ENCODE measurements around the gene NUDT13. TPM values are rescaled to one million over a fixed set of nuclear protein-coding genes. Genes with fewer than 3 reads are reported as not detected.

NUDT13 gene
- 2.2 TPM for total RNA-seq

GRCh38 chr10:73110345-73110849 lies at the start of gene NUDT13:
Gene NUDT13, plus strand, starts transcription at chr10:73110455. Its CDS starts 3,911 bp downstream, at chr10:73114366.
- ATAC-seq: peak; percentile 99
- peak; percentile 76 for DNase-seq (ENCODE audit: low spot score)
- intact Hi-C loops (cut with DNase I): no loop called here

DNA sequence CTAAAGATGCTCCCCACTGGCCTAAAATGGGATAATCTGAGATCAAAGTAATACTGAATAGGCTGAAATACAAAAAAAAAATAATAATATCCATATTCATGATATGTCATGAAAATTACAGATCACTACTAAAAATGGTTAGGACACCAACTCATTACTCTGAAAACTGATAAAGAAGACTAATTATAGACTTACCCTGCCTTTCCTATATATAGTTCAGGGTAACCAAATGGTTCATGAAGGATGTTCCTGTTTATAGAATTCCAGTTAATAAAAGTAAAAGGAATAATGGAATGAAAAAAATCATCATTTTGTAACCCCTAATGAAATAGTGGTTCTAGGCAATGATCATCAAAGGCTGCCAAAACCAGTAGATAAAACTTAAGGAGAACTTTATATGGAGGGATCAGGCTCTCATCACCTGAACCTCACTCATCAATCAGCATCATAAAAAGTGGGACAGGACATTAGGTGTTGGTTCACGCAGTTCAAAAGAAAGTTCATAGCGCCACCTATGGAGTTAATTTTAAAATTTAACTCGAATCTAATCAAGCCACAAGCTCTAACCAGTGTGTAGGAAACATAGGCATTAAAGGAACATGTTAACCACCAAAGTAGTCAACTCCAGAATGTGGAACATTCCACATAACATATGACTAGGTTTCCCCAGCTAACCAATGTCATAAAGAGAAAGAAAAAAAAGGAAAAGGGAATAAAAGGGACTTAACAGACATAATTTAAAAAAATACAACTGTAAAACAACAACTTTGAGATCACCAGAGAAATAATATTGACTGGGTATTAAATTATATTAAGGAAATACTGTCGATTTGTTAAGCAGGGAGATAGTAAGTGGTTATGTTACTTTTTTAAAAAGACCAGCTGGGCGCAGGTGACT lies 49.3 kb upstream of the NUDT13 start:
- ATAC-seq: peak; percentile 45
- intact Hi-C loops (cut with DNase I): no loop called here
- DNase-seq (ENCODE audit: low spot score): no peak

DNA sequence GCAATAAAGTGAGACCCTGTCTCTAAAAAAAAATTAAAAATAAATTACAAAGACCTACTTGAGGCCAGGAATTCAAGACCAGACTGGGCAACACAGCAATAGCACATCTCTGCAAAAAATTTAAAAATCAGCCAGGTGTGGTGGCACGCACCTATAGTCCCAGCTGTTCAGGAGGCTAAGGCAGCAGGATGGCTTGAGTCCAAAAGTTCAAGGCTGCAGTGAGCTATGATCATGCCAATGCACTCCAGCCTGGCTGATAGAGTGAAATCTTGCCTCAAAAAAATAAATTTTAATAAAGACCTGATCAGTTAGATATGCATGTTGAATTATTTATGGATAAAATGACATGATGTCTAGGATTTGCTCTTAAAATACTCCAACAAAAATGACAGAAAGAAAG lies 48.5 kb upstream of the NUDT13 start:
- intact Hi-C loops (cut with DNase I): no loop called here

GRCh38 chr10:73065441-73065840 lies 44.8 kb upstream of the NUDT13 start:
- intact Hi-C loops (cut with DNase I): no loop called here
- no peak for DNase-seq (ENCODE audit: low spot score)
- no peak for ATAC-seq

More for the DNA sequence above, 48.5 kb upstream of the NUDT13 start:
- DNase-seq (ENCODE audit: low spot score) (no peak), ATAC-seq (no peak)

DNA sequence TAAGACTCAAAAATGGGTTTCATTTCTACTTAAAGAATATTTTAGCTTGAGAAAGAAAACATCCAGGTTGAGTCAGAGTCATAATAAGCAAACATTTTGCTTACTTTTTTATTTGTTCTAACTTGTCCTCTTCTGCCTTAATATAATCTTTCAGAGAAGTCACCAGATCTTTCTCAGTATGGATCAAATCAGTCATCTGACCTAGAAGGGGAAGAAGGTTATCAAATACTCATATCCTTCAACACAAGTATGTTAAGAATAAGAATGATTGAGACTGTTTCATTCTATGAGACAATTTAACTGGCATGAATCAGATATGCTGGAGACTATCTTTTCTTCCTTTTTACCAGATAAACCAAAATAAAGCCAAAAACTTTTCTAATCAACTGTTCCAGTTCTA lies 36.6 kb upstream of the NUDT13 start:
- intact Hi-C loops (cut with DNase I): no loop called here
- no peak for ATAC-seq
- DNase-seq (ENCODE audit: low spot score): no peak

DNA sequence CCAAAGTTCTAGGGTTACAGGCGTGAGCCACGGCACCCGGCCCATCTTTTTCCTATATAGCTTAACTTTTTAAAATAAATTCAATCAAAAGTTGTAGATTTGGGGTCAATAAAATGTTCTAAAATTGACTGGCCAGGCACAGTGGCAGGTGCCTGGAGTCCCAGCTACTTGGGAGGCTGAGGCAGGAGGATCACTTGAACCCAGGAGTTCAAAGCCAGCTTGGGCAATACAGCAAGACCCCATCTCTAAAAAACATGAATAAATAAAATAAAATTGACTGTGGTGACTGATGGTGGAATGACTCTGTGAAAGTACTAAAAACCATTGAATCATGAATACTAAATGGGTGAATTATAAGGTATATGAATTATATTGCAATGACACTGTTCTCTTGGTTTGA lies 34.4 kb upstream of the NUDT13 start:
- intact Hi-C loops (cut with DNase I): no loop called here
- DNase-seq (ENCODE audit: low spot score) (no peak), ATAC-seq (no peak)

DNA sequence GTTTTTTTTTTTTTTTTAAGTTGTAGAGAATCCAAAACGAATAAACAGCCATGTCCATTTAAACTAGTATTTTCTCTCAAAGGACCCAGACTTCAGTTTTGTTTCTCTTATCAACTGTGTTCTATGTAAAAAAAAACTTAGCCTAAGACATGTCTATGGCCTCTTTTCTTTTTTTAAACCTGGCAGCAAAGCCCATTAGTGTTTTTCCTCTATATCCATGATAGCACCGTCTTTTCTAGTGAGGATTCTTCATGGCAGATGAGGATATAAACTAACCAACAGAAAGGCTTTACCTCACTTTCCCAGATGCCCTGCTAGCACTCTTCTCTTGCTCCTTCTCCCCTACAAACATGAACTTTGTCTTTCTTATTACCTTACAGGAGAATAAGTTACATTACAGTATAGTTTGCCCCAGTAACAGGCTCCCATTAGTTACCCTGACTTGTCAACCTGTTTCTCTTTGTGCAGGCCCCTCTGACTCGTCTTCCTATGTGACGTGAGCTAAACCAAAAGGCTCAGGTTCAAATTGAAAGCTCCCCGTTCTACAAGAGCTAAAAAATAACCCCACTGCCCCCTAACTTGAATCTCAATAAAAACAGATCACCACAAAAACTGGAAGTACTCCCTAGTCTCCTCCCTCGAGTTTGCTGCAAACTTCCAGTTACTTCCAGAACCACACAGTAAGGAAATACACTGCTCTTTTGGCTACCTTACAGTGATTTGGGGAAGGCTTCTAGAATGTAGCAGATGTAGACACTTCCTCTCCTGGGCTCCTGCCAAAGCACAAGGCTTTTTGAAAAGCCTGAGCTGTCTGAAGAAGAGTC lies 33.7 kb upstream of the NUDT13 start:
- intact Hi-C loops (cut with DNase I): no loop called here
- DNase-seq (ENCODE audit: low spot score) (peak; percentile 80), ATAC-seq (peak; percentile 92)

DNA sequence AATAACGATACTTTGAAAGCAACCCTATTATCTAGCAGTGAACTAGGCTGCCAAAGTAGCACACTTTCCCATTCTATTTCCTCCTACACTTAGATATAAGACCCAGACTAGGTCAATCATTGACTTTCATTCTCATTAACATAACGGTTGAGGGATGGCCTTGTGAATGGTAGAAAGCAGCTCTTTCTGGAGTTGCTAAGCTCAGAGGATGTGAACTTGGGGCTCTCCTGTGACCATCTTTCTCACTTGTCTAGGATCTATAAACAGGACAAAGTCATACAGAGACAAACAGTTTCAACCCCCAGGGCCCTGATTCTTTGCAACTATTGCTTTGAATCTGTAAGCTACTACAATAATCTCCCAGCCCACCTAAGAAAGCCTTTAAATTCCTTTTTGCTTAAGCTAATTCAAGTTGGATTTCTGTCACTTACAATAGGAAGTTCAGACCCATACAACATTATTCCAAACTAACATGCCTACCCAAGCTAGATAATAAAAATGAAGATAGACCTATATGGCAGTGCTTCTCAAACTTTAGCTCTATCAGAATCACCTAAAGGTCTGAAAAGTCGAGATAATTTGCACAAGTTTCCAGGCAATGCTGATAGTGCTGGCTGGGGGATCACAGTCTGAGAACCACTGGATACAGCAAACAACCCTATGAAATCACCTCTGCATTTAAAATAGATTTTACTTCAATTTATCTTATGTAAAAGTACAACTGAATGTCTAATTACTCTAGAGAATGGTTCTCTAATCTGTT lies 30.3 kb upstream of the NUDT13 start:
- ATAC-seq (no peak), DNase-seq (ENCODE audit: low spot score) (no peak)
- intact Hi-C loops (cut with DNase I): no loop called here

DNA sequence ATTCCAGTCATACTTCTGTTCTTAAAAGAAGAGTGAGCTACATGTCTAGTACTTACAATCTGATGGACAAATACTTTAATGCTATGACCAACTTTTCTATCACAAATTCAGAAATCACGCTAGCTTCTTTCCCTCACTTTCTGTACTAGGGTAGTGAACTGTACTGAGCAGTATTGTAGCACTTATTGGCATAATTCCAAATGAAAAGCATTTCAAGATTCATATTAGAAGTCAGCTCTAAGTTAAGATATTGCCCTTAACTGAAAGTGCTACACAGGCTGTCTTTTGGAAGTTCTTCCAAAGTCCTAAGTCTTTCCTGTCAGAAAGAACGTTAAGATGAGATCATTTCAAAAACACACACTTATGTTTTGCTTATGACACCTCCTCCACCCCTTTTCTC lies 27.0 kb upstream of the NUDT13 start:
- intact Hi-C loops (cut with DNase I): no loop called here
- ATAC-seq (peak; percentile 59), DNase-seq (ENCODE audit: low spot score) (no peak)

GRCh38 chr10:73084209-73084608 lies 26.0 kb upstream of the NUDT13 start:
- intact Hi-C loops (cut with DNase I): no loop called here
- DNase-seq (ENCODE audit: low spot score): no peak
- ATAC-seq: no peak

GRCh38 chr10:73086816-73087215 lies 23.4 kb upstream of the NUDT13 start:
- no peak for DNase-seq (ENCODE audit: low spot score)
- intact Hi-C loops (cut with DNase I): no loop called here
- ATAC-seq: no peak

DNA sequence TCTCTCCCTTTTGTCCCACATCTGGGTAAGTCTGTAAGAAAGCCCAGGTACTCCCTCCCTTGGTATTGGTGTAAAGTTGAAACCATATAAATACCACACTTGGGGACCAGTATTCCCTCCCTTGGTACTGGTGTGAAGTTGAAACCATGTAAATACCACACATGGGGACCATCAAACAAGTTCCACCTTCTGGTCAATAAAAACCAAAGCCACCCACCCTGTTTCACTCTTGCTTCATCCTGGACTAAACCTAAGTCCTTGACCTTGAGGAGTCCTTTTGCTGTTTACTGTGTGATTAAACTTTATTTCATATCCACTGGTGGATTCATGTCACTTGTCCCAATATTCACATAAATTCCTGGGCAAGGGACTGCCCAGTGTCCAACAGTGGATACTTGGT lies 22.0 kb upstream of the NUDT13 start:
- DNase-seq (ENCODE audit: low spot score): no peak
- no peak for ATAC-seq
- intact Hi-C loops (cut with DNase I): no loop called here

GRCh38 chr10:73092830-73093229 lies 17.4 kb upstream of the NUDT13 start:
- ATAC-seq (no peak), DNase-seq (ENCODE audit: low spot score) (no peak)
- intact Hi-C loops (cut with DNase I): no loop called here

GRCh38 chr10:73093922-73094850 lies 16.1 kb upstream of the NUDT13 start:
- ATAC-seq (no peak), DNase-seq (ENCODE audit: low spot score) (no peak)
- intact Hi-C loops (cut with DNase I): no loop called here

- intact Hi-C loops (cut with DNase I): no loop called here
- DNase-seq (ENCODE audit: low spot score) (no peak), ATAC-seq (no peak)
Measured at GRCh38 chr10:73094986-73095480, 15.2 kb upstream of the NUDT13 start.

GRCh38 chr10:73095481-73096021 lies 14.7 kb upstream of the NUDT13 start:
- ATAC-seq (peak; percentile 31), DNase-seq (ENCODE audit: low spot score) (peak; percentile 82)
- intact Hi-C loops (cut with DNase I): no loop called here

GRCh38 chr10:73096041-73096448 lies 14.2 kb upstream of the NUDT13 start:
- ATAC-seq: peak; percentile 69
- intact Hi-C loops (cut with DNase I): no loop called here

More at GRCh38 chr10:73096041-73096448, 14.2 kb upstream of the NUDT13 start:
- peak; percentile 82 for DNase-seq (ENCODE audit: low spot score)

All from sciatic nerve (tissue), 2 donors.